BJ (cell line): ENCODE results near the gene ABCC8. TPM values are rescaled to one million over a fixed set of nuclear protein-coding genes. Genes with fewer than 3 reads are reported as not detected.

ENCODE experiments used
- CTCF ChIA-PET: fragments of 350-600 bp; formaldehyde crosslinking; extraction: SDS; loops from one replicate; lab custom pipeline; 2021; ENCODE audit warnings: antibody characterized with exemption, inconsistent platforms; lab: Yijun Ruan, JAX
- POLR2A ChIA-PET: fragments of 300-600 bp; sonication (Branson Sonifier 250); formaldehyde crosslinking; extraction: SDS; loops from one replicate; lab custom pipeline; 2021; ENCODE audit warnings: antibody characterized with exemption; lab: Charles Lee
- DNase-seq: peaks from one replicate; pipeline ENCODE4 v3.0.0-alpha.2; 2011; ENCODE audit warnings: low read depth
- H3K27me3 ChIP-seq: 2 replicates; pipeline ENCODE4 v1.6.0; 2011; ENCODE audit warnings: low read length; ENCODE audit not compliant: control insufficient read depth, insufficient read depth
- H3K36me3 ChIP-seq: 2 replicates; pipeline ENCODE4 v1.5.1; 2011; ENCODE audit warnings: low read length; ENCODE audit not compliant: control insufficient read depth, insufficient read depth
- H3K4me3 ChIP-seq: 2 replicates; pipeline ENCODE4 v1.5.1; 2011; ENCODE audit warnings: low read depth, mild to moderate bottlenecking, control low read depth, low read length
- CTCF ChIP-seq: IDR thresholded peaks from 2 replicates; pipeline ENCODE4 v1.5.1; 2011; ENCODE audit warnings: low read depth, mild to moderate bottlenecking, control low read depth, inconsistent platforms, low read length, moderate library complexity; ENCODE audit not compliant: insufficient read depth
- polyA plus RNA-seq: library from polyadenylated mRNA; depleted of rRNA; stranded (reverse); fragments of >200 nt; gene quantifications from 2 replicates; pipeline ENCODE4 v1.2.3, GENCODE V29; 2011

The ABCC8 gene
- polyA plus RNA-seq, 1 experiment, result not detected

DNA sequence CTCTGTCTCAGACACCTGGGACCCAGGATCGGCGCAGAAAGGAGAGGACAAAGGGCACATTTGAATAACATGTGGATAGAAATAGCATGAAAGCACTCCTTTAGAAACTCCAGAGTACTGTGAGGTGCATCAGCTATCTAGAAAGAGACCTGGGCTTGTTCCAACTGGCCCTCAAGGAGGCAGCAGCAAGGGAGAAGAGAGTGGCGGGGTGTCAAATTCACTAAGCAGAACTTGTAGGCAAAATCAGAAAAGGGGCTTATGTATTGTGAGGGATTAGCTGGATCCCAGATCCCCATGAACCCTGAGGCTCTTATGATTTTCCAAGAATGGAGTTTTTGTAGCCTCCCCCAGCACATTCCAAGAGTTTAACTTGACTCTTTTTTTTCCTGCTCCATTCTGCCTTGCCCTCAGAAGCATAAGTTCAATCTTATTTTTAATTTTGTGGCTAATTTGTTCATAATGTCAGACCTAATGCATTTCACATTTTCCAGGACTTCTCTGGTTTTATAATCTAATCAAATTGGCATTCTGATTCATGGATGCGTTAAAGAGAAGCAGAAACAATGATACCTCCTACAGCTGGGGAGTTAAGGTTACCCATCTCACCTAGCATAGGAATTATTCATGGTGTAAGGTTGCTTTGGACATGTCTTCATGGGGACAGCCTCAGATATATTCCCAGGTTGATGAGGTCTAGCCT is 34.0 kb upstream of the ABCC8 start:
- CTCF ChIA-PET, result no interaction called here
- no peak for TF ChIP-seq CTCF
- Histone ChIP-seq H3K36me3 (no peaks in the 10 kb centered on the region), H3K4me3 (no peak overlapping the region), H3K27me3 (peaks cover 9% of the 10 kb centered on the region)
- DNase-seq, result no peak
- POLR2A ChIA-PET, result no interaction called here

DNA sequence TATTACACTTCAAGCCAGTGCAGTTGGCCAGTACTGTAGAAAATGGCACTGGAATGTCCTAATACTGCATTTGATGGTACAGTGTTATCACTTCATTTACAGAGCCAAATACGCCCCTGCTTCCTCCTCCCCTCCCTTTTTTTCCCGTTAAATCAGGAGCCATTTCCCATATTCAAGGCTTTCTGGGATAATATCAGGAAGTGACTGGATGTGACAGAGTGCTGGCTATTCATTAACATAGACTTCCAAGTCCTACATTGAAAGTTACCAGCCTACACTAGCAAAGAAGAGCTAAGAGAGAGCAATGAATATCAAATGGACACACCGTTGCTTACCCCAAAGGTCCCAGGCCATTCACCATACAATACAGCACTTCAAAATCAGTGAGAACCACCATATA is 32.1 kb upstream of the ABCC8 start:
- Histone ChIP-seq H3K36me3 (no peaks in the 10 kb centered on the region), H3K27me3 (peaks cover 10% of the 10 kb centered on the region), H3K4me3 (no peak overlapping the region)
- TF ChIP-seq CTCF, result no peak
- CTCF ChIA-PET, result interaction anchor here (1.7 to 8.7 kb wide), 3 partner anchors 10 to 125 kb away, joined by 4 to 101 read pairs (median 36); no protein-coding TSS in a partner anchor
- POLR2A ChIA-PET, result no interaction called here
- DNase-seq, result no peak

DNA sequence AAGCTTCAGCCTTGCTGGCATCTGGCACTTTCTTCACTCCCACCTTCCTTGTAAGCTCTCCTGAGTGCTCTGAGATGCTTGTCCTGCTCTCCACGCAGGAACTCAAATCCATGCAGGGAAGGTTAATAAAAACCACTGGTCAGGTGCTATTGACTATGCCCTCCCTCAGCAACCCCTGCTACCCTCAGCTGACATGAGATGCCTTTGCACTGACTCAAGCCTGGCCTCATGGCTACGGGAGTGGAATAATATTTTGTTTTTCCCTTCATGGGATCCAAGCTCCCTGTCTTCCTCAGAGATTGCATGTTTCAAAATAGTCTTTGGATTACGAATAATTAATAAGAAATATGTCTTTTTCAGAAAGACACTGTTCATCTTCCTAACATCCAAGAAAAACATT is 31.7 kb upstream of the ABCC8 start:
- ChIA-PET POLR2A (no interaction called here), CTCF (interaction anchor here (1.1 to 8.7 kb wide), 6 partner anchors 9 to 278 kb away, joined by 3 to 101 read pairs (median 4); no protein-coding TSS in a partner anchor)
- TF ChIP-seq CTCF, result no peak
- DNase-seq, result no peak
- Histone ChIP-seq H3K4me3 (no peak overlapping the region), H3K27me3 (peaks cover 8% of the 10 kb centered on the region), H3K36me3 (no peaks in the 10 kb centered on the region)

- DNase-seq, result no peak
- CTCF ChIA-PET, result interaction anchor here (1.1 to 8.7 kb wide), 6 partner anchors 9 to 277 kb away, joined by 3 to 101 read pairs (median 4); no protein-coding TSS in a partner anchor
- POLR2A ChIA-PET, result no interaction called here
- Histone ChIP-seq H3K4me3 (no peak overlapping the region), H3K36me3 (no peaks in the 10 kb centered on the region), H3K27me3 (peaks cover 8% of the 10 kb centered on the region)
- TF ChIP-seq CTCF, result no peak
Observed at GRCh38 chr11:17507773-17508172, 31.1 kb upstream of the ABCC8 start.

GRCh38 chr11:17506942-17507341 is 30.3 kb upstream of the ABCC8 start:
- no peak for DNase-seq
- ChIA-PET CTCF (interaction anchor here (0.7 to 8.7 kb wide), 8 partner anchors 7 to 277 kb away, joined by 3 to 101 read pairs (median 4); no protein-coding TSS in a partner anchor), POLR2A (no interaction called here)
- Histone ChIP-seq H3K4me3 (no peak overlapping the region), H3K36me3 (no peaks in the 10 kb centered on the region), H3K27me3 (peaks cover 8% of the 10 kb centered on the region)
- TF ChIP-seq CTCF, result no peak
